Skeletal muscle tissue (tissue), 4 donors: Measurements from ENCODE around the gene LYPD5. TPM values are rescaled to one million over a fixed set of nuclear protein-coding genes. Genes with fewer than 3 reads are reported as not detected.

ENCODE experiments used
- H3K27ac ChIP-seq: one replicate; pipeline ENCODE4 v1.7.0; 2013; ENCODE audit warnings: mild to moderate bottlenecking, low read depth, low read length, inconsistent platforms
- H3K27me3 ChIP-seq, 3 donors: one replicate each; pipeline ENCODE4 v1.7.0; 2013; ENCODE audit warnings: low read length in 3 of 3; ENCODE audit not compliant: control insufficient read depth in 3 of 3, insufficient read depth in 3 of 3
- H3K36me3 ChIP-seq, 3 donors: one replicate each; pipeline ENCODE4 v1.7.0; 2013; ENCODE audit warnings: low read length in 3 of 3; ENCODE audit not compliant: control insufficient read depth in 3 of 3, insufficient read depth in 3 of 3
- H3K4me1 ChIP-seq, 3 donors: one replicate each; pipeline ENCODE4 v1.7.0; 2013; ENCODE audit warnings: low read length in 3 of 3, mild to moderate bottlenecking in 3 of 3; ENCODE audit not compliant: control insufficient read depth in 3 of 3, insufficient read depth in 3 of 3
- H3K4me3 ChIP-seq, 3 donors: one replicate each; pipeline ENCODE4 v1.7.0; 2013; ENCODE audit warnings: low read length in 3 of 3
- H3K9ac ChIP-seq, 3 donors: one replicate each; pipeline ENCODE4 v1.7.0; 2013; ENCODE audit warnings: low read length in 3 of 3, mild to moderate bottlenecking in 3 of 3, moderate library complexity in 2 of 3, low read depth in 1 of 3
- H3K9me3 ChIP-seq, 3 donors: one replicate each; pipeline ENCODE4 v1.7.0; 2013; ENCODE audit warnings: low read length in 3 of 3; ENCODE audit not compliant: control insufficient read depth in 3 of 3
- total RNA-seq: library from RNA; depleted of rRNA; stranded (reverse); fragments of >200 nt; gene quantifications from one replicate; pipeline ENCODE4 v1.2.3, GENCODE V29; 2014
- donor health status: Osteomylitis.

LYPD5 gene
- total RNA-seq, 1 donor from 2014 or later = not detected

- Histone ChIP-seq H3K36me3 (no peaks in the 10 kb centered on the region), H3K27me3 (peaks cover 3 to 7% (median 6%) of the 10 kb centered on the region in 3 donors), H3K27ac (no peak overlapping the region), H3K9ac (no peak overlapping the region), H3K4me1 (peaks cover 0 to 5% (median 4%) of the 10 kb centered on the region in 3 donors), H3K9me3 (no peaks in the 10 kb centered on the region), H3K4me3 (no peak overlapping the region)
Observed at GRCh38 chr19:43789029-43789428, 13.2 kb downstream of the LYPD5 start.

GRCh38 chr19:43786665-43787064 lies 15.6 kb downstream of the LYPD5 start:
- no peak overlapping the region for H3K27ac ChIP-seq
- H3K4me3 ChIP-seq = no peak overlapping the region
- no peaks in the 10 kb centered on the region for H3K36me3 ChIP-seq
- H3K4me1 ChIP-seq = peaks cover 0 to 5% (median 4%) of the 10 kb centered on the region in 3 donors
- H3K9ac ChIP-seq = no peak overlapping the region
- peaks cover 3 to 13% (median 9%) of the 10 kb centered on the region in 3 donors for H3K27me3 ChIP-seq
- no peaks in the 10 kb centered on the region for H3K9me3 ChIP-seq

- Histone ChIP-seq H3K27me3 (peaks cover 9 to 19% (median 13%) of the 10 kb centered on the region in 3 donors), H3K9me3 (no peaks in the 10 kb centered on the region), H3K4me1 (peaks cover 0 to 5% (median 4%) of the 10 kb centered on the region in 3 donors), H3K4me3 (peak overlapping the region in 2 of 3 donors; percentile 13 to 26), H3K36me3 (no peaks in the 10 kb centered on the region), H3K9ac (no peak overlapping the region), H3K27ac (no peak overlapping the region)
Observed at GRCh38 chr19:43784981-43785808, 17.1 kb downstream of the LYPD5 start.

- peaks cover 9 to 19% (median 13%) of the 10 kb centered on the region in 3 donors for H3K27me3 ChIP-seq
- H3K27ac ChIP-seq = no peak overlapping the region
Observed at GRCh38 chr19:43784241-43784980, 17.8 kb downstream of the LYPD5 start.

GRCh38 chr19:43783636-43784035 lies 18.6 kb downstream of the LYPD5 start:
- no peak overlapping the region for H3K4me3 ChIP-seq
- H3K9me3 ChIP-seq = no peaks in the 10 kb centered on the region

More at GRCh38 chr19:43784241-43784980, 17.8 kb downstream of the LYPD5 start:
- Histone ChIP-seq H3K9ac (no peak overlapping the region), H3K9me3 (no peaks in the 10 kb centered on the region), H3K4me1 (peaks cover 0 to 8% (median 6%) of the 10 kb centered on the region in 3 donors), H3K4me3 (no peak overlapping the region), H3K36me3 (no peaks in the 10 kb centered on the region)

GRCh38 chr19:43782689-43783231 lies 19.5 kb downstream of the LYPD5 start:
- no peak overlapping the region for H3K9ac ChIP-seq
- H3K4me1 ChIP-seq = peaks cover 5 to 9% (median 6%) of the 10 kb centered on the region in 3 donors
- H3K36me3 ChIP-seq = no peaks in the 10 kb centered on the region
- no peak overlapping the region for H3K27ac ChIP-seq
- peaks cover 9 to 19% (median 13%) of the 10 kb centered on the region in 3 donors for H3K27me3 ChIP-seq
- H3K4me3 ChIP-seq = no peak overlapping the region
- no peaks in the 10 kb centered on the region for H3K9me3 ChIP-seq

More at GRCh38 chr19:43783636-43784035, 18.6 kb downstream of the LYPD5 start:
- Histone ChIP-seq H3K27me3 (peaks cover 9 to 19% (median 13%) of the 10 kb centered on the region in 3 donors), H3K4me1 (peaks cover 4 to 9% (median 6%) of the 10 kb centered on the region in 3 donors), H3K27ac (no peak overlapping the region), H3K9ac (no peak overlapping the region), H3K36me3 (no peaks in the 10 kb centered on the region)

- Histone ChIP-seq H3K36me3 (no peaks in the 10 kb centered on the region), H3K27ac (no peak overlapping the region), H3K9me3 (no peaks in the 10 kb centered on the region), H3K9ac (no peak overlapping the region), H3K27me3 (peaks cover 9 to 19% (median 13%) of the 10 kb centered on the region in 3 donors), H3K4me3 (no peak overlapping the region), H3K4me1 (peaks cover 5 to 9% (median 6%) of the 10 kb centered on the region in 3 donors)
Observed at GRCh38 chr19:43782311-43782660, 20.0 kb downstream of the LYPD5 start.

- H3K9ac ChIP-seq = no peak overlapping the region
- H3K9me3 ChIP-seq = no peaks in the 10 kb centered on the region
- peaks cover 9 to 19% (median 13%) of the 10 kb centered on the region in 3 donors for H3K27me3 ChIP-seq
- peaks cover 5 to 9% (median 6%) of the 10 kb centered on the region in 3 donors for H3K4me1 ChIP-seq
- no peaks in the 10 kb centered on the region for H3K36me3 ChIP-seq
- H3K4me3 ChIP-seq = no peak overlapping the region
- no peak overlapping the region for H3K27ac ChIP-seq
Observed at GRCh38 chr19:43781630-43782310, 20.5 kb downstream of the LYPD5 start.

GRCh38 chr19:43780706-43781525 lies 21.3 kb downstream of the LYPD5 start, which contains the start of gene KCNN4:
Gene KCNN4, minus strand, starts transcription at chr19:43780973. Its CDS starts 112 bp downstream, at chr19:43780861.
- Histone ChIP-seq H3K9ac (no peak within 1 kb of the TSS), H3K4me3 (no peak within 1 kb of the TSS), H3K27ac (no peak within 1 kb of the TSS), H3K4me1 (peaks cover 5 to 9% (median 6%) of the 10 kb centered on the region in 3 donors), H3K9me3 (no peaks in the 10 kb centered on the region), H3K27me3 (peaks cover 9 to 19% (median 13%) of the 10 kb centered on the region in 3 donors), H3K36me3 (no peaks in the 10 kb centered on the region)
